Measurements from ENCODE around the gene PHF3.

The PHF3 gene

GRCh38 chr6:63744810-63745209, 109.2 kb downstream of the PHF3 start:
- TF ChIP-seq FOXP2 (optimal IDR thresholded peaks at IDR 0.05; ENCODE audit: borderline replicate concordance, extremely low read depth, extremely low read length, insufficient read depth), result no peak
- TF ChIP-seq SIN3A (IDR thresholded peaks at IDR 0.05; ENCODE audit: borderline replicate concordance, insufficient read depth, low read length), result no peak
- TF ChIP-seq REST (IDR thresholded peaks at IDR 0.05; ENCODE audit: insufficient read depth in 1 of 2, low read depth in 2 of 2, low read length in 2 of 2), result no peak
- no peak for TF ChIP-seq TAF1 (IDR thresholded peaks at IDR 0.05; ENCODE audit: borderline replicate concordance, insufficient read depth, low read length)
- no peak for TF ChIP-seq POLR2AphosphoS5 (IDR thresholded peaks at IDR 0.05; ENCODE audit: low read depth, low read length)

GRCh38 chr6:63745784-63746183, 110.2 kb downstream of the PHF3 start:
- TF ChIP-seq POLR2AphosphoS5 (IDR thresholded peaks at IDR 0.05; ENCODE audit: low read depth, low read length) (no peak), TAF1 (IDR thresholded peaks at IDR 0.05; ENCODE audit: borderline replicate concordance, insufficient read depth, low read length) (no peak), FOXP2 (optimal IDR thresholded peaks at IDR 0.05; ENCODE audit: borderline replicate concordance, extremely low read depth, extremely low read length, insufficient read depth) (no peak), REST (IDR thresholded peaks at IDR 0.05; ENCODE audit: insufficient read depth in 1 of 2, low read depth in 2 of 2, low read length in 2 of 2) (no peak), SIN3A (IDR thresholded peaks at IDR 0.05; ENCODE audit: borderline replicate concordance, insufficient read depth, low read length) (no peak)

- no peak for TF ChIP-seq POLR2AphosphoS5 (IDR thresholded peaks at IDR 0.05; ENCODE audit: low read depth, low read length)
- no peak for TF ChIP-seq REST (IDR thresholded peaks at IDR 0.05; ENCODE audit: insufficient read depth in 1 of 2, low read depth in 2 of 2, low read length in 2 of 2)
- TF ChIP-seq SIN3A (IDR thresholded peaks at IDR 0.05; ENCODE audit: borderline replicate concordance, insufficient read depth, low read length), result no peak
- no peak for TF ChIP-seq TAF1 (IDR thresholded peaks at IDR 0.05; ENCODE audit: borderline replicate concordance, insufficient read depth, low read length)
- TF ChIP-seq FOXP2 (optimal IDR thresholded peaks at IDR 0.05; ENCODE audit: borderline replicate concordance, extremely low read depth, extremely low read length, insufficient read depth), result no peak
Measured at GRCh38 chr6:63750400-63750799, 114.8 kb downstream of the PHF3 start.

GRCh38 chr6:63757826-63758225, 122.2 kb downstream of the PHF3 start:
- TF ChIP-seq FOXP2 (optimal IDR thresholded peaks at IDR 0.05; ENCODE audit: borderline replicate concordance, extremely low read depth, extremely low read length, insufficient read depth) (no peak), REST (IDR thresholded peaks at IDR 0.05; ENCODE audit: insufficient read depth in 1 of 2, low read depth in 2 of 2, low read length in 2 of 2) (no peak), TAF1 (IDR thresholded peaks at IDR 0.05; ENCODE audit: borderline replicate concordance, insufficient read depth, low read length) (no peak), POLR2AphosphoS5 (IDR thresholded peaks at IDR 0.05; ENCODE audit: low read depth, low read length) (no peak), SIN3A (IDR thresholded peaks at IDR 0.05; ENCODE audit: borderline replicate concordance, insufficient read depth, low read length) (no peak)

- TF ChIP-seq FOXP2 (optimal IDR thresholded peaks at IDR 0.05; ENCODE audit: borderline replicate concordance, extremely low read depth, extremely low read length, insufficient read depth) (no peak), REST (IDR thresholded peaks at IDR 0.05; ENCODE audit: insufficient read depth in 1 of 2, low read depth in 2 of 2, low read length in 2 of 2) (no peak), POLR2AphosphoS5 (IDR thresholded peaks at IDR 0.05; ENCODE audit: low read depth, low read length) (no peak), TAF1 (IDR thresholded peaks at IDR 0.05; ENCODE audit: borderline replicate concordance, insufficient read depth, low read length) (no peak), SIN3A (IDR thresholded peaks at IDR 0.05; ENCODE audit: borderline replicate concordance, insufficient read depth, low read length) (no peak)
Measured at GRCh38 chr6:63759605-63760105, 124.1 kb downstream of the PHF3 start.
